Adrenal gland (tissue), 5 donors: Measurements from ENCODE around the gene RETREG1.

ENCODE experiments used
- POLR2A ChIP-seq, 2 donors: fragments of 450-650 bp; IDR thresholded peaks; one replicate each; pipeline ENCODE4 v1.6.1; 2017; ENCODE audit warnings: antibody characterized with exemption in 2 of 2, mild to moderate bottlenecking in 2 of 2, moderate library complexity in 1 of 2
- TF ChIP-seq, protein P1 (sequence below), 6 experiments: fragments of 450-650 bp in 4 of 6; fragments of 200-600 bp in 2 of 6; sonication (generic) in 1 of 6; IDR thresholded peaks; 1 replicate in 5 of 6; 2 replicates in 1 of 6; pipeline versions ENCODE4 v1.5.1 to v1.8.0; 2016 to 2021; ENCODE audit warnings: antibody characterized with exemption in 6 of 6, mild to moderate bottlenecking in 2 of 6, moderate library complexity in 1 of 6
- donor health status: DM: no; HTN: no; CAD: no.

GRCh38 chr5:16561660-16562059, 55.1 kb downstream of the RETREG1 start:
- TF ChIP-seq, protein P1, sequence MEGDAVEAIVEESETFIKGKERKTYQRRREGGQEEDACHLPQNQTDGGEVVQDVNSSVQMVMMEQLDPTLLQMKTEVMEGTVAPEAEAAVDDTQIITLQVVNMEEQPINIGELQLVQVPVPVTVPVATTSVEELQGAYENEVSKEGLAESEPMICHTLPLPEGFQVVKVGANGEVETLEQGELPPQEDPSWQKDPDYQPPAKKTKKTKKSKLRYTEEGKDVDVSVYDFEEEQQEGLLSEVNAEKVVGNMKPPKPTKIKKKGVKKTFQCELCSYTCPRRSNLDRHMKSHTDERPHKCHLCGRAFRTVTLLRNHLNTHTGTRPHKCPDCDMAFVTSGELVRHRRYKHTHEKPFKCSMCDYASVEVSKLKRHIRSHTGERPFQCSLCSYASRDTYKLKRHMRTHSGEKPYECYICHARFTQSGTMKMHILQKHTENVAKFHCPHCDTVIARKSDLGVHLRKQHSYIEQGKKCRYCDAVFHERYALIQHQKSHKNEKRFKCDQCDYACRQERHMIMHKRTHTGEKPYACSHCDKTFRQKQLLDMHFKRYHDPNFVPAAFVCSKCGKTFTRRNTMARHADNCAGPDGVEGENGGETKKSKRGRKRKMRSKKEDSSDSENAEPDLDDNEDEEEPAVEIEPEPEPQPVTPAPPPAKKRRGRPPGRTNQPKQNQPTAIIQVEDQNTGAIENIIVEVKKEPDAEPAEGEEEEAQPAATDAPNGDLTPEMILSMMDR (IDR thresholded peaks at IDR 0.05), result no peak
- TF ChIP-seq POLR2A (IDR thresholded peaks at IDR 0.05), result no peak
